GM21737 (cell line): Measurements from ENCODE around the gene ITM2A.

Experiments
- ATAC-seq: cut with Tn5 transposase; IDR thresholded peaks from one replicate; pipeline ENCODE4 v1.9.1; 2021; ENCODE audit warnings: mild to moderate bottlenecking, moderate library complexity; ENCODE audit not compliant: unreplicated experiment

ITM2A gene

GRCh38 chrX:79325263-79325958 is 41.7 kb downstream of the ITM2A start:
- ATAC-seq: no peak
